Lung (tissue), 12 donors: ENCODE measurements around the gene NLE1. TPM values are rescaled to one million over a fixed set of nuclear protein-coding genes. Genes with fewer than 3 reads are reported as not detected.

ENCODE experiments used
- ATAC-seq: fragments of 200-7000 bp; cut with Tn5 transposase; one replicate; pipeline ENCODE4 v1.9.1; 2020; ENCODE audit warnings: moderate number of reproducible peaks; ENCODE audit not compliant: insufficient read depth, low FRiP score
- DNase-seq, 3 donors: peaks; one replicate each; pipeline ENCODE4 v3.0.0-alpha.2; 2013 to 2017
- H3K27ac ChIP-seq, 2 donors: one replicate each; pipeline ENCODE4 v1.5.1; 2013; ENCODE audit warnings: mild to moderate bottlenecking in 2 of 2, moderate library complexity in 2 of 2, control low read depth in 1 of 2, inconsistent platforms in 1 of 2, low read depth in 1 of 2, low read length in 1 of 2
- H3K27me3 ChIP-seq, 3 donors: one replicate each; pipeline ENCODE4 v1.5.1; 2013; ENCODE audit warnings: low read length in 2 of 3; ENCODE audit not compliant: control insufficient read depth in 3 of 3, insufficient read depth in 3 of 3
- H3K36me3 ChIP-seq, 4 donors: one replicate each; pipeline ENCODE4 v1.5.1; 2013; ENCODE audit warnings: low read length in 4 of 4, mild to moderate bottlenecking in 1 of 4, moderate library complexity in 1 of 4; ENCODE audit not compliant: control insufficient read depth in 4 of 4, insufficient read depth in 4 of 4
- H3K4me1 ChIP-seq, 5 donors: one replicate each; pipeline ENCODE4 v1.5.1; 2013; ENCODE audit warnings: low read length in 5 of 5, mild to moderate bottlenecking in 2 of 5, moderate library complexity in 1 of 5; ENCODE audit not compliant: control insufficient read depth in 5 of 5, insufficient read depth in 5 of 5
- H3K4me3 ChIP-seq: one replicate; pipeline ENCODE4 v1.5.1; 2013; ENCODE audit warnings: mild to moderate bottlenecking, control low read depth, moderate library complexity
- H3K9ac ChIP-seq, 2 donors: one replicate each; pipeline ENCODE4 v1.5.1; 2013; ENCODE audit warnings: low read length in 2 of 2, control low read depth in 1 of 2; ENCODE audit not compliant: insufficient read depth in 1 of 2
- H3K9me3 ChIP-seq, 4 donors: one replicate each; pipeline ENCODE4 v1.5.1; 2013; ENCODE audit warnings: low read length in 3 of 4, mild to moderate bottlenecking in 1 of 4, moderate library complexity in 1 of 4; ENCODE audit not compliant: control insufficient read depth in 4 of 4, insufficient read depth in 3 of 4
- CTCF ChIP-seq: IDR thresholded peaks from 2 replicates; pipeline ENCODE4 v1.5.1; 2012; ENCODE audit warnings: mild to moderate bottlenecking; ENCODE audit errors: control extremely low read depth, extremely low read depth
- WGBS, 2 donors: extraction: QIAGEN DNeasy Blood & Tissue Kit; methylation state at CpG; one replicate each; pipeline ENCODE4 v1.1.7; 2013; 5-methylcytosine and 5-hydroxymethylcytosine counted together
- polyA plus RNA-seq, 2 donors: library from polyadenylated mRNA; stranded (reverse); fragments of 200-250 nt; gene quantifications; one replicate each; pipeline ENCODE4 v1.2.1, GENCODE V29; 2013
- total RNA-seq, 2 donors: library from RNA; depleted of rRNA in 1 of 2; stranded (reverse); fragments of >200 nt in 1 of 2; gene quantifications; one replicate each; pipeline ENCODE4 v1.2.1, GENCODE V29; 2014 to 2021
- donor health status: control.
- donor health status: control.
- donor health status: Bipolar disorder and iron deficiency.
- donor health status: healthy.
- donor health status: DM: yes; HTN: yes; CAD: no.

The NLE1 gene
- total and polyA plus RNA-seq, 4 donors = 6.8 to 15.2 (median 9.2) TPM

GRCh38 chr17:35188111-35188510 lies 46.0 kb upstream of the NLE1 start:
- DNase-seq (no peak), ATAC-seq (no peak)
- peaks cover 0 to 8% (median 3%) of the 10 kb centered on the region in 3 donors for H3K27me3 ChIP-seq
- peaks cover 0 to 7% (median 0%) of the 10 kb centered on the region in 4 donors for H3K36me3 ChIP-seq
- no peaks in the 10 kb centered on the region for H3K4me1 ChIP-seq
- H3K4me3 ChIP-seq = no peak overlapping the region
- H3K9ac ChIP-seq = no peak overlapping the region
- H3K9me3 ChIP-seq = peaks cover 0 to 1% (median 0%) of the 10 kb centered on the region in 4 donors
- WGBS, 2 donors = 36 to 65% methylated on average over 2 of the region's 2 CpGs
- TF ChIP-seq CTCF = no peak
- H3K27ac ChIP-seq = no peak overlapping the region

GRCh38 chr17:35187481-35187880 lies 45.4 kb upstream of the NLE1 start:
- Histone ChIP-seq H3K27ac (no peak overlapping the region), H3K36me3 (peaks cover 0 to 7% (median 0%) of the 10 kb centered on the region in 4 donors), H3K4me3 (no peak overlapping the region), H3K9me3 (peaks cover 0 to 1% (median 0%) of the 10 kb centered on the region in 4 donors), H3K27me3 (peaks cover 0 to 9% (median 3%) of the 10 kb centered on the region in 3 donors), H3K9ac (no peak overlapping the region), H3K4me1 (no peaks in the 10 kb centered on the region)
- WGBS, 2 donors = 87% methylated on average over 2 of the region's 2 CpGs
- DNase-seq = no peak
- TF ChIP-seq CTCF = no peak
- no peak for ATAC-seq

GRCh38 chr17:35185849-35186248 lies 43.7 kb upstream of the NLE1 start:
- Histone ChIP-seq H3K9me3 (peaks cover 0 to 1% (median 0%) of the 10 kb centered on the region in 4 donors), H3K9ac (no peak overlapping the region), H3K4me3 (no peak overlapping the region), H3K27ac (no peak overlapping the region), H3K4me1 (no peaks in the 10 kb centered on the region), H3K27me3 (peaks cover 0 to 9% (median 3%) of the 10 kb centered on the region in 3 donors), H3K36me3 (peaks cover 0 to 7% (median 0%) of the 10 kb centered on the region in 4 donors)
- no peak for TF ChIP-seq CTCF
- 28 to 53% methylated on average over 1 of the region's 1 CpG for WGBS, 2 donors
- ATAC-seq = no peak
- no peak for DNase-seq

GRCh38 chr17:35184274-35184673 lies 42.2 kb upstream of the NLE1 start:
- peaks cover 0 to 7% (median 0%) of the 10 kb centered on the region in 4 donors for H3K36me3 ChIP-seq
- no peak overlapping the region for H3K27ac ChIP-seq
- H3K4me3 ChIP-seq = no peak overlapping the region
- 49 to 53% methylated on average over 3 of the region's 3 CpGs for WGBS, 2 donors
- no peak for DNase-seq
- no peak for ATAC-seq
- H3K4me1 ChIP-seq = no peaks in the 10 kb centered on the region
- no peak overlapping the region for H3K9ac ChIP-seq
- TF ChIP-seq CTCF = no peak
- H3K9me3 ChIP-seq = peaks cover 0 to 1% (median 0%) of the 10 kb centered on the region in 4 donors
- peaks cover 0 to 9% (median 3%) of the 10 kb centered on the region in 3 donors for H3K27me3 ChIP-seq
